ENCODE results near the gene LATS2.

Gene LATS2

GRCh38 chr13:21089830-21090229, 28.4 kb upstream of the LATS2 start:
- Histone ChIP-seq H3K9ac (ENCODE audit: low read depth, low read length, poor library complexity) (no peak overlapping the region), H3K79me1 (ENCODE audit: low read depth, low read length) (no peaks in the 10 kb centered on the region), H2BK12ac (ENCODE audit: low read length) (no peak overlapping the region), H4K91ac (ENCODE audit: low read depth, low read length, poor library complexity) (no peak overlapping the region), H2AK5ac (ENCODE audit: low read depth, low read length) (no peak overlapping the region), H2BK15ac (ENCODE audit: low read length) (no peak overlapping the region), H3K4me3 (ENCODE audit: low read length in 2 of 2) (no peak overlapping the region), H2AFZ (ENCODE audit: low read length) (no peak overlapping the region), H2BK5ac (ENCODE audit: low read length) (no peak overlapping the region), H3K18ac (ENCODE audit: low read length) (no peak overlapping the region), H2BK120ac (ENCODE audit: low read depth, low read length) (no peak overlapping the region), H3K14ac (ENCODE audit: low read length) (no peak overlapping the region), H3K23ac (ENCODE audit: low read depth, low read length, poor library complexity) (no peak overlapping the region), H3K4me1 (ENCODE audit: control insufficient read depth in 2 of 2, insufficient read depth in 1 of 2, low read depth in 1 of 2, low read length in 2 of 2) (no peaks in the 10 kb centered on the region), H4K8ac (ENCODE audit: low read depth, low read length) (no peak overlapping the region), H3K4ac (ENCODE audit: low read length) (no peak overlapping the region), H3K27ac (replicated peaks; ENCODE audit: low read length) (no peak overlapping the region), H3K4me2 (ENCODE audit: insufficient read depth, low read length, poor library complexity, severe bottlenecking) (no peak overlapping the region), H3K27me3 (ENCODE audit: control insufficient read depth in 3 of 3, insufficient read depth in 3 of 3, low read depth in 1 of 3, low read length in 3 of 3) (no peaks in the 10 kb centered on the region), H3K36me3 (replicated peaks in 1 of 2; ENCODE audit: control insufficient read depth in 2 of 2, insufficient read depth in 2 of 2, low read length in 2 of 2) (no peaks in the 10 kb centered on the region), H3K9me3 (replicated peaks in 1 of 2; ENCODE audit: control insufficient read depth in 2 of 2, insufficient read depth in 1 of 2, low read depth in 1 of 2, low read length in 2 of 2) (no peaks in the 10 kb centered on the region)
- DNase-seq (ENCODE audit: low spot score) = no peak
- no CpG with 5 or more reads among the region's 3 CpGs for WGBS, 2 donors (ENCODE audit: extremely low coverage in 2 of 2, insufficient read length in 2 of 2, insufficient replicate concordance in 1 of 2)

DNA sequence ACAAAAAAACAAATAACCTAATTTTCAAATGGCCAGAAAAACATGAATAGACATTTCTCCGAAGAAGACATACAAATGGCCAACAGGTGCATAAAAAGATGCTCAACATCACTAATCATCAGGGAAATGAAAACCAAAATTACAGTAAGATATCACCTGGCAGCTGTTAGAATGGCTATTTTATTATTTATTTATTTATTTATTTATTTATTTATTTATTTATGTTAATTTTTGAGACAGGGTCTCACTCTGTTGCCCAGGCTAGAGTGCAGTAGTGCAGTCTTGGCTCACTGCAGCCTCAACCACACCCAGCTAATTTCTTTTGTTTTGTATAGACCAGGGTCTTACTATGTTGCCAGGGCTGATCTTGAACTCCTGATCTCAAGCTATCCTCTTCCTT, 27.1 kb upstream of the LATS2 start:
- Histone ChIP-seq H3K79me1 (ENCODE audit: low read depth, low read length) (no peaks in the 10 kb centered on the region), H2AFZ (ENCODE audit: low read length) (no peak overlapping the region), H3K36me3 (replicated peaks in 1 of 2; ENCODE audit: control insufficient read depth in 2 of 2, insufficient read depth in 2 of 2, low read length in 2 of 2) (no peaks in the 10 kb centered on the region), H2BK12ac (ENCODE audit: low read length) (no peak overlapping the region), H3K4me3 (ENCODE audit: low read length in 2 of 2) (no peak overlapping the region), H3K4me1 (ENCODE audit: control insufficient read depth in 2 of 2, insufficient read depth in 1 of 2, low read depth in 1 of 2, low read length in 2 of 2) (no peaks in the 10 kb centered on the region), H4K91ac (ENCODE audit: low read depth, low read length, poor library complexity) (no peak overlapping the region), H3K4ac (ENCODE audit: low read length) (no peak overlapping the region), H3K23ac (ENCODE audit: low read depth, low read length, poor library complexity) (no peak overlapping the region), H3K27me3 (ENCODE audit: control insufficient read depth in 3 of 3, insufficient read depth in 3 of 3, low read depth in 1 of 3, low read length in 3 of 3) (no peaks in the 10 kb centered on the region), H2AK5ac (ENCODE audit: low read depth, low read length) (no peak overlapping the region), H2BK15ac (ENCODE audit: low read length) (no peak overlapping the region), H3K4me2 (ENCODE audit: insufficient read depth, low read length, poor library complexity, severe bottlenecking) (no peak overlapping the region), H4K8ac (ENCODE audit: low read depth, low read length) (no peak overlapping the region), H3K14ac (ENCODE audit: low read length) (no peak overlapping the region), H3K27ac (replicated peaks; ENCODE audit: low read length) (no peak overlapping the region), H3K9ac (ENCODE audit: low read depth, low read length, poor library complexity) (no peak overlapping the region), H2BK120ac (ENCODE audit: low read depth, low read length) (no peak overlapping the region), H2BK5ac (ENCODE audit: low read length) (no peak overlapping the region), H3K9me3 (replicated peaks in 1 of 2; ENCODE audit: control insufficient read depth in 2 of 2, insufficient read depth in 1 of 2, low read depth in 1 of 2, low read length in 2 of 2) (no peaks in the 10 kb centered on the region), H3K18ac (ENCODE audit: low read length) (no peak overlapping the region)
- DNase-seq (ENCODE audit: low spot score) = no peak
- no CpG with 5 or more reads among the region's 1 CpG for WGBS, 2 donors (ENCODE audit: extremely low coverage in 2 of 2, insufficient read length in 2 of 2, insufficient replicate concordance in 1 of 2)

DNA sequence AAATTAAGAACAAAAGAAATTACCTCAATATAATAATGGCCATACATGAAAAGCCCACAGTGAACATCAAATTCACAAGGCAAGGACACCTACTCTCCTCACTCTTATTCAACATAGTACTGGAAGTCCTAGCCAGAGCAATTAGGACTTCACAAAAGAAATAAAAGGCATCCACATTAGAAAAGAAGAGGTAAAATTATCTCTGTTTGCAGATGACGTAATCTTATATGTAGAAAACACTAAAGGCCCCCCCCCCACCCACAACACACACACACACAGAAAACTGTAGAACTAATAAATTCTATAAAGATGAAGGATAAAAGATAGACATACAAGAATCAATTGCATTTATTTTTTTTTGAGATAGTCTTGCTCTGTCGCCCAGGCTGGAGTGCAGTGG, 25.5 kb upstream of the LATS2 start:
- no peaks in the 10 kb centered on the region for H3K27me3 ChIP-seq (ENCODE audit: control insufficient read depth in 3 of 3, insufficient read depth in 3 of 3, low read depth in 1 of 3, low read length in 3 of 3)
- H2BK15ac ChIP-seq (ENCODE audit: low read length) = no peak overlapping the region
- no CpG with 5 or more reads among the region's 2 CpGs for WGBS, 2 donors (ENCODE audit: extremely low coverage in 2 of 2, insufficient read length in 2 of 2, insufficient replicate concordance in 1 of 2)
- no peak overlapping the region for H2BK120ac ChIP-seq (ENCODE audit: low read depth, low read length)
- no peak overlapping the region for H3K27ac ChIP-seq (replicated peaks; ENCODE audit: low read length)
- no peak overlapping the region for H3K9ac ChIP-seq (ENCODE audit: low read depth, low read length, poor library complexity)
- H2AFZ ChIP-seq (ENCODE audit: low read length) = no peak overlapping the region
- no peaks in the 10 kb centered on the region for H3K79me1 ChIP-seq (ENCODE audit: low read depth, low read length)
- no peak overlapping the region for H4K91ac ChIP-seq (ENCODE audit: low read depth, low read length, poor library complexity)
- H4K8ac ChIP-seq (ENCODE audit: low read depth, low read length) = no peak overlapping the region
- no peak overlapping the region for H2BK5ac ChIP-seq (ENCODE audit: low read length)
- no peak overlapping the region for H3K4me2 ChIP-seq (ENCODE audit: insufficient read depth, low read length, poor library complexity, severe bottlenecking)
- no peak overlapping the region for H3K23ac ChIP-seq (ENCODE audit: low read depth, low read length, poor library complexity)
- H3K4me1 ChIP-seq (ENCODE audit: control insufficient read depth in 2 of 2, insufficient read depth in 1 of 2, low read depth in 1 of 2, low read length in 2 of 2) = no peaks in the 10 kb centered on the region
- DNase-seq (ENCODE audit: low spot score) = no peak
- no peak overlapping the region for H3K18ac ChIP-seq (ENCODE audit: low read length)
- H3K4ac ChIP-seq (ENCODE audit: low read length) = no peak overlapping the region
- H2BK12ac ChIP-seq (ENCODE audit: low read length) = no peak overlapping the region
- no peaks in the 10 kb centered on the region for H3K36me3 ChIP-seq (replicated peaks in 1 of 2; ENCODE audit: control insufficient read depth in 2 of 2, insufficient read depth in 2 of 2, low read length in 2 of 2)
- no peaks in the 10 kb centered on the region for H3K9me3 ChIP-seq (replicated peaks in 1 of 2; ENCODE audit: control insufficient read depth in 2 of 2, insufficient read depth in 1 of 2, low read depth in 1 of 2, low read length in 2 of 2)
- no peak overlapping the region for H3K4me3 ChIP-seq (ENCODE audit: low read length in 2 of 2)
- H3K14ac ChIP-seq (ENCODE audit: low read length) = no peak overlapping the region
- H2AK5ac ChIP-seq (ENCODE audit: low read depth, low read length) = no peak overlapping the region

DNA sequence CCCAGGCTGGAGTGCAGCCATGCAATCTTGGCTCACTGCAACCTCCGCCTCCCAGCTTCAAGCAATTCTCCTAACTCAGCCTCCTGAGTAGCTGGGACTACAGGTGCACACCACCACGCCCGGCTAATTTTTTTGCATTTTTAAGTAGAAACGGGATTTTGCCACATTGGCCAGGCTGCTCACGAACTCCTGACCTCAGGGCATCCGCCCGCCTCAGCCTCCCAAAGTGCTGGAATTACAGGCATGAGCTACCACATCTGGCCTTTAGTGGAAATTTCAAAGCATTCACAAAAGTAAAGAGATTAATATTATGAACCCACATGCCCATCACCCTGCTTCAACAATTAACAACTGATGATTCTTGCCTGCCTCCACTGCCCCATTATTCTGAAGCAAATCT, 20.5 kb upstream of the LATS2 start:
- Histone ChIP-seq H4K91ac (ENCODE audit: low read depth, low read length, poor library complexity) (no peak overlapping the region), H2BK5ac (ENCODE audit: low read length) (no peak overlapping the region), H3K4me3 (ENCODE audit: low read length in 2 of 2) (no peak overlapping the region), H3K4me1 (ENCODE audit: control insufficient read depth in 2 of 2, insufficient read depth in 1 of 2, low read depth in 1 of 2, low read length in 2 of 2) (peaks cover 0 to 2% of the 10 kb centered on the region in 2 donors), H3K4ac (ENCODE audit: low read length) (no peak overlapping the region), H2BK12ac (ENCODE audit: low read length) (no peak overlapping the region), H2AFZ (ENCODE audit: low read length) (no peak overlapping the region), H4K8ac (ENCODE audit: low read depth, low read length) (no peak overlapping the region), H2BK120ac (ENCODE audit: low read depth, low read length) (no peak overlapping the region), H3K4me2 (ENCODE audit: insufficient read depth, low read length, poor library complexity, severe bottlenecking) (no peak overlapping the region), H3K27ac (replicated peaks; ENCODE audit: low read length) (no peak overlapping the region), H2BK15ac (ENCODE audit: low read length) (no peak overlapping the region), H3K9ac (ENCODE audit: low read depth, low read length, poor library complexity) (no peak overlapping the region), H3K27me3 (ENCODE audit: control insufficient read depth in 3 of 3, insufficient read depth in 3 of 3, low read depth in 1 of 3, low read length in 3 of 3) (peaks cover 0 to 3% (median 0%) of the 10 kb centered on the region in 3 experiments), H3K14ac (ENCODE audit: low read length) (no peak overlapping the region), H3K79me1 (ENCODE audit: low read depth, low read length) (no peaks in the 10 kb centered on the region), H2AK5ac (ENCODE audit: low read depth, low read length) (no peak overlapping the region), H3K9me3 (replicated peaks in 1 of 2; ENCODE audit: control insufficient read depth in 2 of 2, insufficient read depth in 1 of 2, low read depth in 1 of 2, low read length in 2 of 2) (no peaks in the 10 kb centered on the region), H3K23ac (ENCODE audit: low read depth, low read length, poor library complexity) (no peak overlapping the region), H3K36me3 (replicated peaks in 1 of 2; ENCODE audit: control insufficient read depth in 2 of 2, insufficient read depth in 2 of 2, low read length in 2 of 2) (no peaks in the 10 kb centered on the region), H3K18ac (ENCODE audit: low read length) (no peak overlapping the region)
- no peak for DNase-seq (ENCODE audit: low spot score)
- WGBS, 2 donors (ENCODE audit: extremely low coverage in 2 of 2, insufficient read length in 2 of 2, insufficient replicate concordance in 1 of 2) = no CpG with 5 or more reads among the region's 7 CpGs
